K562 (cell line): ENCODE measurements around the gene SPIRE1. TPM values are rescaled to one million over a fixed set of nuclear protein-coding genes. Genes with fewer than 3 reads are reported as not detected.

Source experiments
- ATAC-seq: fragments of 200-7000 bp; cut with Tn5 transposase; 3 replicates; pipeline ENCODE4 v1.9.1; 2020; ENCODE audit warnings: moderate library complexity
- BruUV-seq: library from RNA; stranded (reverse); fragments of 400-500 nt; replicated peaks from 2 replicates; lab custom pipeline; 2021; lab: Mats Ljungman, UMichigan
- CTCF ChIA-PET: fragments of 300-600 bp; formaldehyde crosslinking; extraction: SDS; loops from one replicate; lab custom pipeline; 2021; ENCODE audit warnings: low intra/inter-chr PET ratio; lab: Yijun Ruan, JAX
- POLR2A ChIA-PET: fragments of 300-600, 350-650 bp; sonication (Branson Sonifier 250); formaldehyde crosslinking; extraction: SDS; loops from one replicate; lab custom pipeline; 2021; ENCODE audit warnings: antibody characterized with exemption, inconsistent platforms; lab: Yijun Ruan, JAX
- DNase-seq, 4 experiments: peaks; one replicate each; pipeline versions ENCODE4 v3.0.0 to v3.0.0-alpha.2; 2011 to 2018; ENCODE audit warnings: low spot score in 3 of 4, mixed read lengths in 3 of 4; ENCODE audit errors: extremely low read depth in 1 of 4
- FAIRE-seq: peaks from 2 replicates; lab custom pipeline; 2011; peaks lifted over from hg19 to GRCh38; lab: Jason Lieb, UNC
- H2AFZ ChIP-seq: 2 replicates; pipeline ENCODE4 v1.6.0; 2011; ENCODE audit warnings: low read depth, low read length, control low read depth, inconsistent platforms
- H3K27ac ChIP-seq: fragments of 200-600 bp; 3 replicates; pipeline ENCODE4 v1.8.0; 2011; ENCODE audit warnings: low read depth, mild to moderate bottlenecking, control low read depth, inconsistent platforms, low read length, moderate library complexity, mixed read lengths; ENCODE audit errors: extremely low read depth
- H3K27me3 ChIP-seq, 2 experiments: fragments of 300-600 bp in 1 of 2; 2 replicates in 1 of 2; 3 replicates in 1 of 2; pipeline versions ENCODE4 v1.6.0 to v1.8.0; 2011; ENCODE audit warnings: inconsistent platforms in 2 of 2, low read length in 2 of 2, mild to moderate bottlenecking in 1 of 2, mixed read lengths in 1 of 2, moderate library complexity in 1 of 2; ENCODE audit not compliant: control insufficient read depth in 2 of 2, insufficient read depth in 2 of 2
- H3K36me3 ChIP-seq: fragments of 300-600 bp; 3 replicates; pipeline ENCODE4 v1.8.0; 2011; ENCODE audit warnings: mild to moderate bottlenecking, low read length, inconsistent platforms; ENCODE audit not compliant: control insufficient read depth, insufficient read depth
- H3K4me1 ChIP-seq, 2 experiments: fragments of 200-600 bp in 1 of 2; replicated peaks in 1 of 2; 2 replicates in 1 of 2; 3 replicates in 1 of 2; pipeline versions ENCODE4 v1.5.1 to v1.8.0; 2011; ENCODE audit warnings: inconsistent platforms in 2 of 2, low read length in 2 of 2, mild to moderate bottlenecking in 1 of 2, mixed read lengths in 1 of 2, moderate library complexity in 1 of 2; ENCODE audit not compliant: control insufficient read depth in 2 of 2, insufficient read depth in 2 of 2
- H3K4me2 ChIP-seq: 2 replicates; pipeline ENCODE4 v1.6.1; 2011; ENCODE audit warnings: low read length, control low read depth, inconsistent platforms, mixed read lengths; ENCODE audit not compliant: insufficient read depth
- H3K4me3 ChIP-seq: fragments of 200-600 bp; sonication (generic), shearing (Covaris generic); 2 replicates; pipeline ENCODE4 v1.5.1; 2016; ENCODE audit warnings: control low read depth, inconsistent platforms
- H3K79me2 ChIP-seq: fragments of 200-600 bp; 3 replicates; pipeline ENCODE4 v1.8.0; 2011; ENCODE audit warnings: low read length, inconsistent platforms; ENCODE audit not compliant: control insufficient read depth, insufficient read depth
- H3K9ac ChIP-seq, 2 experiments: 2 replicates each; pipeline versions ENCODE4 v1.6.0 to v1.6.1; 2011; ENCODE audit warnings: low read depth in 2 of 2, low read length in 2 of 2, control low read depth in 1 of 2, inconsistent platforms in 1 of 2, mild to moderate bottlenecking in 1 of 2, mixed read lengths in 1 of 2; ENCODE audit not compliant: insufficient read depth in 1 of 2
- H3K9me1 ChIP-seq: one replicate; pipeline ENCODE4 v1.6.0; 2011; ENCODE audit warnings: inconsistent platforms, mild to moderate bottlenecking, low read length, moderate library complexity; ENCODE audit not compliant: control insufficient read depth, insufficient read depth
- H3K9me3 ChIP-seq: replicated peaks from 2 replicates; pipeline ENCODE4 v1.5.1; 2011; ENCODE audit warnings: low read depth, low read length, inconsistent platforms; ENCODE audit not compliant: control insufficient read depth, insufficient read depth
- H4K20me1 ChIP-seq: replicated peaks from 2 replicates; pipeline ENCODE4 v1.6.1; 2011; ENCODE audit warnings: low read length, inconsistent platforms, mixed read lengths; ENCODE audit not compliant: control insufficient read depth, insufficient read depth
- DMBX1 ChIP-seq: fragments of 250-450 bp; sonication (Bioruptor Pico); IDR thresholded peaks from 2 replicates; pipeline ENCODE4 v1.8.0; 2022; ENCODE audit warnings: inconsistent platforms, mild to moderate bottlenecking, moderate library complexity, borderline replicate concordance
- DNMT1 ChIP-seq: fragments of 450-650 bp; IDR thresholded peaks from 2 replicates; pipeline ENCODE4 v1.6.1; 2016; ENCODE audit warnings: antibody characterized with exemption, mild to moderate bottlenecking
- ZNF175 ChIP-seq: fragments of 200-800 bp; sonication (Bioruptor generic); IDR thresholded peaks from 2 replicates; pipeline ENCODE4 v1.6.1; 2016; ENCODE audit warnings: low read depth, mild to moderate bottlenecking, missing genetic modification characterization, missing compliant biosample characterization
- ZNF263 ChIP-seq: sonication (generic); formaldehyde crosslinking; IDR thresholded peaks from 2 replicates; pipeline ENCODE4 v1.8.0; 2022; ENCODE audit warnings: mild to moderate bottlenecking, missing genetic modification reagents, borderline replicate concordance
- WGBS: fragments of 100-300 bp; shearing (Covaris generic); methylation state at CpG from one replicate; pipeline ENCODE4 v1.1.6; 2016; ENCODE audit warnings: low coverage, mixed read lengths; ENCODE audit not compliant: insufficient coverage; ENCODE audit errors: missing lambda C conversion rate; 5-methylcytosine and 5-hydroxymethylcytosine counted together
- in situ Hi-C: fragments of 300-500 bp; cut with MboI; formaldehyde crosslinking; loops from 4 replicates; pipeline ENCODE4 v1.15.0; 2018; ENCODE audit warnings: inconsistent platforms, mixed read lengths
- intact Hi-C: fragments of 100-400 bp; cut with micrococcal nuclease; formaldehyde crosslinking; loops from 2 replicates; pipeline ENCODE4 v1.14.2; 2022
- polyA plus RNA-seq, 8 experiments: library from polyadenylated mRNA; depleted of rRNA in 4 of 8; stranded (reverse) in 5 of 8; unstranded in 3 of 8; fragments of >200 nt; fragmentation: Nextera tagmentation in 2 of 8; fragmentation: Illumina TruSeq in 1 of 8; extraction: Ambion mirVana in 2 of 8; extraction: Trizol in 1 of 8; gene quantifications; 2 replicates each; pipeline versions ENCODE4 v1.2.1 to v1.2.3, GENCODE V29; 2011 to 2014; ENCODE audit warnings: inconsistent platforms in 1 of 8, missing spikeins in 1 of 8
- total RNA-seq, 7 experiments: library from RNA; depleted of rRNA in 6 of 7; stranded (reverse); fragments of >200 nt in 6 of 7; fragmentation: Illumina TruSeq in 2 of 7; extraction: Trizol in 2 of 7; gene quantifications; 2 replicates each; pipeline versions ENCODE4 v1.2.1 to v1.2.3, GENCODE V29; 2011 to 2021; ENCODE audit warnings: low replicate concordance in 1 of 7
- TF ChIP-seq, protein P1 (sequence below): fragments of 450-650 bp; IDR thresholded peaks from 2 replicates; pipeline ENCODE4 v1.6.1; 2017; ENCODE audit warnings: antibody characterized with exemption, mild to moderate bottlenecking

SPIRE1 gene
- total and polyA plus RNA-seq, 9 of the 15 experiments (the other 6 are each of a cell fraction or from before 2014, with no cell fraction given) = 2.9 to 14.0 (median 10.2) TPM

DNA sequence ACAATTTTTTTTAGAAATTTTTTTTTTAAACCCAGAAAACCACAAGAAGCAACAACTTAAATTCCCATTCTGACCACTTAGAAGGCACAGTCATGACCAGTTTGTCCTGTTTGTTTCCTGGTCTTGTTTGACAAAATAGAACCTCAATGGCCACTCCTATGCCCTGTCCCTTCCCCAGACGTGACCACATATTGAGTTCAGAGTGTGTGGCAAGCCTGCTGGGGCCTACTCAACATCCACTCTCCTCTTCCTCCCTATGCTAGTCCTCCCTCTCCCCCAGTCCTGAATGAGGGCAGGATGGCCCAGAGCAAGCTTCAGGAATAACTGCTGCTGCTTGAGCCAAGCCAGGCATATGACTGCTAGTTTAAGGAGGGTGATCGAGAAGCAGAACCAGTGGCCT lies 160.6 kb downstream of the SPIRE1 start:
- intact Hi-C loops (no loop called here), in situ Hi-C loops (no loop called here)
- FAIRE-seq (no peak), DNase-seq (no peak), ATAC-seq (peak; percentile 16; the same call in 2 of the 3 replicates)
- WGBS = 71% methylated on average over 2 of the region's 2 CpGs
- Histone ChIP-seq H3K9ac (no peak overlapping the region), H3K9me3 (no peaks in the 10 kb centered on the region), H3K79me2 (no peaks in the 10 kb centered on the region), H3K4me3 (no peak overlapping the region), H3K4me1 (peaks cover 0 to 9% of the 10 kb centered on the region in 2 experiments; a peak in 2 of 5 replicates), H3K36me3 (peaks cover 3% of the 10 kb centered on the region; the same call in 1 of the 3 replicates), H3K9me1 (no peaks in the 10 kb centered on the region), H3K27me3 (no peaks in the 10 kb centered on the region), H4K20me1 (no peaks in the 10 kb centered on the region), H3K4me2 (no peak overlapping the region), H2AFZ (no peak overlapping the region), H3K27ac (no peak overlapping the region)
- BruUV-seq = no TSS peak
- peak; percentile 60 for TF ChIP-seq ZNF263 (CRISPR knock-in tag)
- no peak for TF ChIP-seq DNMT1
- CTCF ChIA-PET = no interaction called here
- POLR2A ChIA-PET = interaction anchor here (0.7 to 1.0 kb wide), 3 partner anchors 13 to 37 kb away, joined by 3 to 8 read pairs (median 3); no protein-coding TSS in a partner anchor

- CTCF ChIA-PET = no interaction called here
- Histone ChIP-seq H3K36me3 (peaks cover 3% of the 10 kb centered on the region; the same call in 1 of the 3 replicates), H2AFZ (no peak overlapping the region), H3K9me1 (no peaks in the 10 kb centered on the region), H3K27me3 (no peaks in the 10 kb centered on the region), H4K20me1 (no peaks in the 10 kb centered on the region), H3K4me2 (no peak overlapping the region; the same call in 1 of the 2 replicates), H3K27ac (peak overlapping the region; percentile 38; the same call in 1 of the 3 replicates), H3K9me3 (no peaks in the 10 kb centered on the region), H3K79me2 (no peaks in the 10 kb centered on the region), H3K4me1 (peaks cover 3 to 19% of the 10 kb centered on the region in 2 experiments; a peak in 2 of 5 replicates), H3K4me3 (no peak overlapping the region), H3K9ac (0 out of 4 replicates have a peak overlapping the region, but pooled peaks of 1 of the 2 experiments have one; percentile 18)
- intact Hi-C loops = no loop called here
- BruUV-seq = no TSS peak
- TF ChIP-seq, protein P1, sequence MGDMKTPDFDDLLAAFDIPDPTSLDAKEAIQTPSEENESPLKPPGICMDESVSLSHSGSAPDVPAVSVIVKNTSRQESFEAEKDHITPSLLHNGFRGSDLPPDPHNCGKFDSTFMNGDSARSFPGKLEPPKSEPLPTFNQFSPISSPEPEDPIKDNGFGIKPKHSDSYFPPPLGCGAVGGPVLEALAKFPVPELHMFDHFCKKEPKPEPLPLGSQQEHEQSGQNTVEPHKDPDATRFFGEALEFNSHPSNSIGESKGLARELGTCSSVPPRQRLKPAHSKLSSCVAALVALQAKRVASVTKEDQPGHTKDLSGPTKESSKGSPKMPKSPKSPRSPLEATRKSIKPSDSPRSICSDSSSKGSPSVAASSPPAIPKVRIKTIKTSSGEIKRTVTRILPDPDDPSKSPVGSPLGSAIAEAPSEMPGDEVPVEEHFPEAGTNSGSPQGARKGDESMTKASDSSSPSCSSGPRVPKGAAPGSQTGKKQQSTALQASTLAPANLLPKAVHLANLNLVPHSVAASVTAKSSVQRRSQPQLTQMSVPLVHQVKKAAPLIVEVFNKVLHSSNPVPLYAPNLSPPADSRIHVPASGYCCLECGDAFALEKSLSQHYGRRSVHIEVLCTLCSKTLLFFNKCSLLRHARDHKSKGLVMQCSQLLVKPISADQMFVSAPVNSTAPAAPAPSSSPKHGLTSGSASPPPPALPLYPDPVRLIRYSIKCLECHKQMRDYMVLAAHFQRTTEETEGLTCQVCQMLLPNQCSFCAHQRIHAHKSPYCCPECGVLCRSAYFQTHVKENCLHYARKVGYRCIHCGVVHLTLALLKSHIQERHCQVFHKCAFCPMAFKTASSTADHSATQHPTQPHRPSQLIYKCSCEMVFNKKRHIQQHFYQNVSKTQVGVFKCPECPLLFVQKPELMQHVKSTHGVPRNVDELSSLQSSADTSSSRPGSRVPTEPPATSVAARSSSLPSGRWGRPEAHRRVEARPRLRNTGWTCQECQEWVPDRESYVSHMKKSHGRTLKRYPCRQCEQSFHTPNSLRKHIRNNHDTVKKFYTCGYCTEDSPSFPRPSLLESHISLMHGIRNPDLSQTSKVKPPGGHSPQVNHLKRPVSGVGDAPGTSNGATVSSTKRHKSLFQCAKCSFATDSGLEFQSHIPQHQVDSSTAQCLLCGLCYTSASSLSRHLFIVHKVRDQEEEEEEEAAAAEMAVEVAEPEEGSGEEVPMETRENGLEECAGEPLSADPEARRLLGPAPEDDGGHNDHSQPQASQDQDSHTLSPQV = 0 out of 2 replicates have a peak, but pooled peaks have one; percentile 46
- no peak; the same call in 1 of the 2 replicates for TF ChIP-seq DMBX1 (CRISPR knock-in tag)
- peak; percentile 71; the same call in 1 of the 2 replicates for TF ChIP-seq ZNF175 (CRISPR knock-in tag)
- 36% methylated on average over 5 of the region's 5 CpGs for WGBS
- peak; percentile 55 for ATAC-seq
- FAIRE-seq = no peak
- in situ Hi-C loops = no loop called here
- POLR2A ChIA-PET = interaction anchor here (1.1 kb wide), 2 partner anchors 14 to 21 kb away, joined by 3 read pairs; no protein-coding TSS in a partner anchor
- peak in 1 of 4 experiments; percentile 11 for DNase-seq
Observed at GRCh38 chr18:12492907-12493306, 165.0 kb downstream of the SPIRE1 start.
